ENCODE results near the gene DACH1. TPM values are rescaled to one million over a fixed set of nuclear protein-coding genes. Genes with fewer than 3 reads are reported as not detected.
A peak's percentile ranks its signal among the peaks of the same experiment; 100 is the strongest.

Gene DACH1
- polyA plus RNA-seq, 3 donors, result 0.03 to 0.69 (median 0.26) TPM

GRCh38 chr13:71577127-71577526 is 289.9 kb downstream of the DACH1 start:
- no peaks in the 10 kb centered on the region for H3K27me3 ChIP-seq (ENCODE audit: control insufficient read depth in 2 of 2, insufficient read depth in 2 of 2, low read length in 2 of 2)
- TF ChIP-seq CTCF (IDR thresholded peaks at IDR 0.05), result no peak
- H3K36me3 ChIP-seq (replicated peaks in 1 of 2; ENCODE audit: control insufficient read depth in 1 of 2, insufficient read depth in 2 of 2, low read length in 2 of 2), result peaks cover 0 to 5% of the 10 kb centered on the region in 2 donors
- H3K4me3 ChIP-seq (replicated peaks in 1 of 3; ENCODE audit: low read depth in 2 of 3, low read length in 3 of 3), result no peak overlapping the region
- H3K9ac ChIP-seq (ENCODE audit: insufficient read depth, low read length, poor library complexity, severe bottlenecking), result no peak overlapping the region
- intact Hi-C loops (cut with micrococcal nuclease), result no loop called here
- H3K4me1 ChIP-seq (ENCODE audit: control insufficient read depth in 1 of 2, insufficient read depth in 2 of 2, low read length in 2 of 2), result no peaks in the 10 kb centered on the region
- no peaks in the 10 kb centered on the region for H3K27me3 Mint-ChIP-seq (ENCODE audit: low read depth in 3 of 3)
- no peak overlapping the region for H2AFZ ChIP-seq (ENCODE audit: insufficient read depth, low read depth, low read length, poor library complexity, severe bottlenecking)
- no peaks in the 10 kb centered on the region for H3K79me2 ChIP-seq (ENCODE audit: insufficient read depth, low read length)
- H4K20me1 ChIP-seq (ENCODE audit: insufficient read depth, low read length), result no peaks in the 10 kb centered on the region
- peak overlapping the region in 1 of 7 donors; percentile 21 for H3K27ac Mint-ChIP-seq
- 80% methylated on average over 1 of the region's 2 CpGs for WGBS (ENCODE audit: insufficient coverage)
- peaks cover 0 to 4% of the 10 kb centered on the region in 2 donors for H3K36me3 Mint-ChIP-seq
- no peak for DNase-seq
- no peak overlapping the region for H3K4me2 ChIP-seq (replicated peaks; ENCODE audit: extremely low read depth, low read length, poor library complexity, severe bottlenecking)
- no peaks in the 10 kb centered on the region for H3K9me3 ChIP-seq (replicated peaks in 1 of 2; ENCODE audit: control insufficient read depth in 1 of 2, insufficient read depth in 1 of 2, low read length in 2 of 2)
- no peaks in the 10 kb centered on the region for H3K4me1 Mint-ChIP-seq
- peaks cover 0 to 3% (median 2%) of the 10 kb centered on the region in 7 donors for H3K9me3 Mint-ChIP-seq
- H3K27ac ChIP-seq (ENCODE audit: low read depth in 1 of 2, low read length in 2 of 2), result no peak overlapping the region
- H3K4me3 Mint-ChIP-seq, result no peak overlapping the region

GRCh38 chr13:71576571-71576970 is 290.4 kb downstream of the DACH1 start:
- no peak overlapping the region for H3K4me2 ChIP-seq (replicated peaks; ENCODE audit: extremely low read depth, low read length, poor library complexity, severe bottlenecking)
- no peak overlapping the region for H3K27ac ChIP-seq (ENCODE audit: low read depth in 1 of 2, low read length in 2 of 2)
- H3K27me3 ChIP-seq (ENCODE audit: control insufficient read depth in 2 of 2, insufficient read depth in 2 of 2, low read length in 2 of 2), result no peaks in the 10 kb centered on the region
- H3K4me3 ChIP-seq (replicated peaks in 1 of 3; ENCODE audit: low read depth in 2 of 3, low read length in 3 of 3), result no peak overlapping the region
- WGBS (ENCODE audit: insufficient coverage), result no CpG with 5 or more reads among the region's 1 CpG
- Mint-ChIP-seq H3K4me1 (no peaks in the 10 kb centered on the region), H3K27ac (no peak overlapping the region), H3K4me3 (no peak overlapping the region), H3K36me3 (peaks cover 4% of the 10 kb centered on the region in 2 donors), H3K9me3 (peaks cover 0 to 6% (median 2%) of the 10 kb centered on the region in 7 donors), H3K27me3 (ENCODE audit: low read depth in 3 of 3) (no peaks in the 10 kb centered on the region)
- DNase-seq, result no peak
- H3K79me2 ChIP-seq (ENCODE audit: insufficient read depth, low read length), result no peaks in the 10 kb centered on the region
- no peaks in the 10 kb centered on the region for H3K4me1 ChIP-seq (ENCODE audit: control insufficient read depth in 1 of 2, insufficient read depth in 2 of 2, low read length in 2 of 2)
- intact Hi-C loops (cut with micrococcal nuclease), result no loop called here
- H3K9ac ChIP-seq (ENCODE audit: insufficient read depth, low read length, poor library complexity, severe bottlenecking), result no peak overlapping the region
- TF ChIP-seq CTCF (IDR thresholded peaks at IDR 0.05), result no peak
- H3K36me3 ChIP-seq (replicated peaks in 1 of 2; ENCODE audit: control insufficient read depth in 1 of 2, insufficient read depth in 2 of 2, low read length in 2 of 2), result peaks cover 0 to 5% of the 10 kb centered on the region in 2 donors
- no peaks in the 10 kb centered on the region for H4K20me1 ChIP-seq (ENCODE audit: insufficient read depth, low read length)
- no peak overlapping the region for H2AFZ ChIP-seq (ENCODE audit: insufficient read depth, low read depth, low read length, poor library complexity, severe bottlenecking)
- H3K9me3 ChIP-seq (replicated peaks in 1 of 2; ENCODE audit: control insufficient read depth in 1 of 2, insufficient read depth in 1 of 2, low read length in 2 of 2), result no peaks in the 10 kb centered on the region

Data from CD14-positive monocyte (primary cell).